IMR-90 (cell line): ENCODE data around the gene KCTD18. TPM values are rescaled to one million over a fixed set of nuclear protein-coding genes. Genes with fewer than 3 reads are reported as not detected.
A peak's percentile ranks its signal among the peaks of the same experiment; 100 is the strongest.

Experiments
- ATAC-seq: fragments of 200-7000 bp; cut with Tn5 transposase; 2 replicates; pipeline ENCODE4 v1.9.1; 2020; ENCODE audit warnings: low read depth, mild to moderate bottlenecking, moderate library complexity
- BruUV-seq: library from RNA; stranded (reverse); fragments of 400-500 nt; replicated peaks from 2 replicates; lab custom pipeline; 2021; lab: Mats Ljungman, UMichigan
- CTCF ChIA-PET: fragments of 300-600 bp; formaldehyde crosslinking; extraction: SDS; loops from one replicate; lab custom pipeline; 2021; ENCODE audit warnings: antibody characterized with exemption; lab: Yijun Ruan, JAX
- POLR2A ChIA-PET: fragments of 300-600 bp; sonication (Branson Sonifier 250); formaldehyde crosslinking; loops from one replicate; lab custom pipeline; 2022; ENCODE audit warnings: antibody characterized with exemption; ENCODE audit not compliant: unreplicated experiment; lab: Charles Lee
- DNase-seq: peaks from one replicate; pipeline ENCODE4 v3.0.0; 2013
- H2AFZ ChIP-seq: replicated peaks from 2 replicates; pipeline ENCODE3; 2013; ENCODE audit warnings: low read length, mild to moderate bottlenecking; ENCODE audit not compliant: poor library complexity
- H2AK5ac ChIP-seq: 2 replicates; pipeline ENCODE4 v1.6.1; 2013; ENCODE audit warnings: low read depth, low read length, inconsistent platforms
- H2AK9ac ChIP-seq: replicated peaks from 2 replicates; pipeline ENCODE3; 2013; ENCODE audit warnings: mild to moderate bottlenecking, low read depth, low read length, moderate library complexity; ENCODE audit not compliant: poor library complexity
- H2BK120ac ChIP-seq: 2 replicates; pipeline ENCODE4 v1.6.1; 2013; ENCODE audit warnings: low read depth, low read length, inconsistent platforms
- H2BK15ac ChIP-seq: 3 replicates; pipeline ENCODE4 v1.6.1; 2013; ENCODE audit warnings: low read depth, low read length, inconsistent platforms
- H2BK20ac ChIP-seq: 2 replicates; pipeline ENCODE4 v1.6.1; 2013; ENCODE audit warnings: low read depth, mild to moderate bottlenecking, inconsistent platforms, low read length, moderate library complexity
- H2BK5ac ChIP-seq: 2 replicates; pipeline ENCODE4 v1.6.1; 2013; ENCODE audit warnings: mild to moderate bottlenecking, low read depth, low read length, inconsistent platforms; ENCODE audit not compliant: poor library complexity, severe bottlenecking
- H3K14ac ChIP-seq: replicated peaks from 2 replicates; pipeline ENCODE4 v1.6.1; 2013; ENCODE audit warnings: low read depth, low read length, inconsistent platforms
- H3K18ac ChIP-seq: 2 replicates; pipeline ENCODE4 v1.6.1; 2013; ENCODE audit warnings: low read depth, low read length, control low read depth
- H3K23ac ChIP-seq: 2 replicates; pipeline ENCODE4 v1.6.1; 2013; ENCODE audit warnings: low read depth, low read length, inconsistent platforms
- H3K27ac ChIP-seq: 2 replicates; pipeline ENCODE4 v1.5.1; 2013; ENCODE audit warnings: mild to moderate bottlenecking, control low read depth, low read length; ENCODE audit not compliant: insufficient read depth
- H3K27me3 ChIP-seq: 2 replicates; pipeline ENCODE4 v1.6.1; 2013; ENCODE audit warnings: low read length; ENCODE audit not compliant: control insufficient read depth, insufficient read depth
- H3K36me3 ChIP-seq: 2 replicates; pipeline ENCODE4 v1.6.1; 2013; ENCODE audit warnings: low read length, mixed read lengths; ENCODE audit not compliant: control insufficient read depth, insufficient read depth
- H3K4ac ChIP-seq: 2 replicates; pipeline ENCODE4 v1.6.1; 2013; ENCODE audit warnings: low read depth, low read length, inconsistent platforms
- H3K4me1 ChIP-seq: 2 replicates; pipeline ENCODE4 v1.6.1; 2013; ENCODE audit warnings: low read length, mixed read lengths; ENCODE audit not compliant: control insufficient read depth, insufficient read depth
- H3K4me2 ChIP-seq: 2 replicates; pipeline ENCODE4 v1.6.1; 2013; ENCODE audit warnings: low read depth, mild to moderate bottlenecking, control low read depth, low read length, moderate library complexity
- H3K4me3 ChIP-seq: 2 replicates; pipeline ENCODE4 v1.5.1; 2013; ENCODE audit warnings: low read depth, mild to moderate bottlenecking, control low read depth, low read length, moderate library complexity; ENCODE audit not compliant: insufficient read depth
- H3K56ac ChIP-seq: 2 replicates; pipeline ENCODE4 v1.6.1; 2013; ENCODE audit warnings: low read length, inconsistent platforms; ENCODE audit not compliant: insufficient read depth; ENCODE audit errors: extremely low read depth
- H3K79me1 ChIP-seq, 2 experiments: 2 replicates each; pipeline ENCODE4 v1.6.1; 2013; ENCODE audit warnings: low read length in 2 of 2, inconsistent platforms in 1 of 2, low read depth in 1 of 2
- H3K9ac ChIP-seq: 2 replicates; pipeline ENCODE4 v1.6.1; 2013; ENCODE audit warnings: low read depth, low read length, control low read depth
- H3K9me1 ChIP-seq: 2 replicates; pipeline ENCODE4 v1.6.1; 2013; ENCODE audit warnings: low read length, inconsistent platforms; ENCODE audit not compliant: insufficient read depth
- H3K9me3 ChIP-seq: 2 replicates; pipeline ENCODE4 v1.6.1; 2013; ENCODE audit warnings: low read length; ENCODE audit not compliant: control insufficient read depth, insufficient read depth
- H4K20me1 ChIP-seq: 2 replicates; pipeline ENCODE4 v1.6.1; 2013; ENCODE audit warnings: low read length, inconsistent platforms; ENCODE audit not compliant: insufficient read depth
- H4K5ac ChIP-seq: 2 replicates; pipeline ENCODE4 v1.6.1; 2013; ENCODE audit warnings: mild to moderate bottlenecking, low read depth, low read length, control low read depth
- H4K8ac ChIP-seq, 2 experiments: 2 replicates each; pipeline ENCODE4 v1.6.1; 2013; ENCODE audit warnings: low read depth in 2 of 2, low read length in 2 of 2, control low read depth in 1 of 2, inconsistent platforms in 1 of 2
- H4K91ac ChIP-seq: 2 replicates; pipeline ENCODE4 v1.6.1; 2013; ENCODE audit warnings: low read depth, low read length, inconsistent platforms; ENCODE audit not compliant: insufficient read depth
- CHD1 ChIP-seq: IDR thresholded peaks from 2 replicates; pipeline ENCODE4 v1.6.1; 2012; ENCODE audit warnings: low read depth, low read length, improper control_type of control experiment
- FOS ChIP-seq: fragments of 150-350 bp; IDR thresholded peaks from 2 replicates; pipeline ENCODE4 v1.6.1; 2016; ENCODE audit warnings: low read depth, low read length
- MAFK ChIP-seq: IDR thresholded peaks from 2 replicates; pipeline ENCODE4 v1.6.1; 2012; ENCODE audit warnings: low read depth, low read length, improper control_type of control experiment
- NFE2L2 ChIP-seq: fragments of 150-350 bp; IDR thresholded peaks from 2 replicates; pipeline ENCODE4 v1.6.1; 2016; ENCODE audit warnings: low read depth, mild to moderate bottlenecking, low read length
- SMC3 ChIP-seq: fragments of 150-350 bp; IDR thresholded peaks from 2 replicates; pipeline ENCODE4 v1.6.1; 2016; ENCODE audit warnings: low read depth, mild to moderate bottlenecking, antibody characterized with exemption, low read length, moderate library complexity
- WGBS, 2 experiments: methylation state at CpG; one replicate each; pipeline versions ENCODE4 v1.1.5 to v1.1.7; 2013; ENCODE audit warnings: missing lambda C conversion rate in 2 of 2; ENCODE audit not compliant: insufficient read length in 1 of 2; ENCODE audit errors: extremely low coverage in 2 of 2; 5-methylcytosine and 5-hydroxymethylcytosine counted together
- dilution Hi-C: fragments of 300-500 bp; cut with HindIII; formaldehyde crosslinking; loops from one replicate; pipeline ENCODE4 v1.14.3; 2018; ENCODE audit warnings: low sequenced_read_pairs; ENCODE audit not compliant: unreplicated experiment
- in situ Hi-C: fragments of 300-500 bp; cut with MboI; formaldehyde crosslinking; loops from 3 replicates; pipeline ENCODE4 v1.14.3; 2019; ENCODE audit warnings: low sequenced_read_pairs, inconsistent platforms, mixed read lengths
- intact Hi-C: fragments of 100-400 bp; cut with micrococcal nuclease; formaldehyde crosslinking; loops from 2 replicates; pipeline ENCODE4 v1.10.0; 2022
- polyA plus RNA-seq, 3 experiments: library from polyadenylated mRNA; depleted of rRNA; stranded (reverse); fragments of >200 nt; gene quantifications; 2 replicates each; pipeline ENCODE4 v1.2.3, GENCODE V29; 2012; ENCODE audit warnings: low replicate concordance in 1 of 3
- total RNA-seq: library from RNA; depleted of rRNA; stranded (reverse); fragments of >200 nt; gene quantifications from 2 replicates; pipeline ENCODE4 v1.2.3, GENCODE V29; 2012
- TF ChIP-seq, protein P1 (sequence below): fragments of 150-350 bp; IDR thresholded peaks from 2 replicates; pipeline ENCODE4 v1.6.1; 2016; ENCODE audit warnings: low read depth, mild to moderate bottlenecking, low read length, moderate library complexity, borderline replicate concordance

Gene KCTD18
- total and polyA plus RNA-seq, 2 of the 4 experiments (the other 2 are of a cell fraction), result 6.7 to 10.4 TPM

DNA sequence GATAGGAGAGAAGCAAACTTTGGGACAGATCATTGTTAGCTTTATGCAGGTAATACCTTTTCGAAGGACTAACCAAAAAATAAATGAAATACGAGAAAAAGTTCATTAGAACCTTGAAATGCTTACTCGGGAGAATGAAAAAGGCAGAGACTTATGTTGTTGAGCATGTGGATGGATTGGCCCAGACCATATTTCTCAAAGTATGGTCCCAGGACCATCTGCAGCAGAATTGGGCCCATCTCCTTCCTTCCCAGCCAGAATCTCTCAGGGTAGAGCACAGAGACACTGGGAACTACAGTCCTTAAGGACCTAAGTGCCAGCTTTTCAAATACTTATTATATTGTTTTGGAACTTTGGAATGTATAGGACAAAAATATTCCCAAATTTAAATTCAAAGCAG, 50.8 kb downstream of the KCTD18 start:
- no peak overlapping the region for H3K27ac ChIP-seq
- H3K14ac ChIP-seq, result no peak overlapping the region
- H3K4me1 ChIP-seq, result peaks cover 11% of the 10 kb centered on the region
- H3K9me1 ChIP-seq, result peaks cover 18% of the 10 kb centered on the region
- no peak for DNase-seq
- no peak overlapping the region for H4K8ac ChIP-seq
- H3K9ac ChIP-seq, result no peak overlapping the region
- peaks cover 12% of the 10 kb centered on the region for H4K20me1 ChIP-seq
- no peak overlapping the region for H2BK20ac ChIP-seq
- TF ChIP-seq MAFK, result 0 out of 2 replicates have a peak, but pooled peaks have one; percentile 18
- TF ChIP-seq NFE2L2, result no peak
- TF ChIP-seq, protein P1, sequence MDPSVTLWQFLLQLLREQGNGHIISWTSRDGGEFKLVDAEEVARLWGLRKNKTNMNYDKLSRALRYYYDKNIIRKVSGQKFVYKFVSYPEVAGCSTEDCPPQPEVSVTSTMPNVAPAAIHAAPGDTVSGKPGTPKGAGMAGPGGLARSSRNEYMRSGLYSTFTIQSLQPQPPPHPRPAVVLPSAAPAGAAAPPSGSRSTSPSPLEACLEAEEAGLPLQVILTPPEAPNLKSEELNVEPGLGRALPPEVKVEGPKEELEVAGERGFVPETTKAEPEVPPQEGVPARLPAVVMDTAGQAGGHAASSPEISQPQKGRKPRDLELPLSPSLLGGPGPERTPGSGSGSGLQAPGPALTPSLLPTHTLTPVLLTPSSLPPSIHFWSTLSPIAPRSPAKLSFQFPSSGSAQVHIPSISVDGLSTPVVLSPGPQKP, result no peak
- no peak for TF ChIP-seq FOS
- no peak for TF ChIP-seq CHD1
- no peak for TF ChIP-seq SMC3
- in situ Hi-C loops (no loop called here), intact Hi-C loops (no loop called here), dilution Hi-C loops (no loop called here)
- POLR2A ChIA-PET, result no interaction called here
- H2AK9ac ChIP-seq, result no peak overlapping the region
- no peak overlapping the region for H4K5ac ChIP-seq
- no peaks in the 10 kb centered on the region for H3K9me3 ChIP-seq
- H3K23ac ChIP-seq, result no peak overlapping the region
- no peaks in the 10 kb centered on the region for H3K27me3 ChIP-seq
- H2AFZ ChIP-seq, result no peak overlapping the region
- no peak overlapping the region for H3K4ac ChIP-seq
- no peak overlapping the region for H3K4me3 ChIP-seq
- H3K79me1 ChIP-seq, result peaks cover 11 to 41% of the 10 kb centered on the region in 2 experiments
- no peak overlapping the region for H2BK15ac ChIP-seq
- H3K36me3 ChIP-seq, result peaks cover 18% of the 10 kb centered on the region
- no peak overlapping the region for H2AK5ac ChIP-seq
- BruUV-seq, result no TSS peak
- WGBS, 2 experiments, result 60% methylated on average over 1 of the region's 3 CpGs; no CpG with 5 or more reads in 1 of the 2 experiments
- H3K56ac ChIP-seq, result no peak overlapping the region
- H2BK120ac ChIP-seq, result no peak overlapping the region
- H3K4me2 ChIP-seq, result no peak overlapping the region
- H2BK5ac ChIP-seq, result no peak overlapping the region
- ATAC-seq, result no peak
- no peak overlapping the region for H4K91ac ChIP-seq
- H3K18ac ChIP-seq, result no peak overlapping the region
- CTCF ChIA-PET, result no interaction called here
